GOT3 (cell line): ENCODE results near the gene PSRC1.

ENCODE experiments used
- DNase-seq: peaks from one replicate; lab custom pipeline; 2025; ENCODE audit warnings: mixed read lengths; lab: John Stamatoyannopoulos, UW

PSRC1 gene

DNA sequence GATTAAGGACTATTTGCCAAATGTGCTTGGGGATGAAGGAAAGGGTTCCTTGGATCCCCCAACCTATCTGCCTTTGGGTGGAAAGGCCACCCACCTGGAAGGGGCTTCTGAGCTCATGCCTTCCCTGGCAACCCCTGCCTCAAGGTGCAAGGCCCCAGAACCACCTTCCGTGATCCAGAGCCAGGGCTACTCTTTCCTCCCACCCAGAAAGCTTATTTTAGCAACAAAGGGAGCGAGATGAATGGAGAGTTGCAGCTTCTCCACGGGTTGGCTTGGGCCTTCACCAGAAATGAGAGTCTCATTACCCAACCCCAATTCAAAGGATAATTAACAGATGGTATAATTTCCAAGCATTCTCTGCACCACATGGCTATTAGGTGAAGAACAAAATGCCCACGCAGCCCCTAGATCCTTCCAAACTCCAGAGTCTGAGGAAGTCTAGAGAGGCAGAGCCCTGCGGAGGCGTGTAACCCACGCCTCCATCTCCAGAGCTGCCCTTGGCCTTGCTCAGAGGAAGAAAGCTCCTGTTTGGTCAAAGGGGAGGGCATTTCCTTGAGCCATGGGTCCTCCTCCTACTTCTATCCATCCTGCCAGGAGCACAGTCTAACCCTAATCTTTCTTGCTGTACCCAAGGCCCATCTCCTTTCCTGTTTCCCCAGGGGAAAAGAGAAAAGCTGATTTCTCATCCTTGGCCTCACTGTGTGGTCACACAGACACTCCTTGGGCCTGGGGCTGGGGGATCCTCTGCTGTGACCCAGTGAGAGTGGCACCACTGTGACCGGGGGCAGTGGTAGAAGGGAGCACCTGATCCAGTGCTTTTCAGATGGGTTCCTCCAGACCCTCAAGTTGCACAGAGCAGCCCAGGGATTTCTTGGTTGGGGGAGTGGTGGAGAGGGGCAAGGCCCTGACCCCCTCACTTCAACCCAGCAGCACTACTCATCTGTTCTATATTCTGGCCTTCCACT is 35.3 kb downstream of the PSRC1 start:
- DNase-seq = no peak

GRCh38 chr1:109246141-109246551 is 36.8 kb downstream of the PSRC1 start:
- no peak for DNase-seq

DNA sequence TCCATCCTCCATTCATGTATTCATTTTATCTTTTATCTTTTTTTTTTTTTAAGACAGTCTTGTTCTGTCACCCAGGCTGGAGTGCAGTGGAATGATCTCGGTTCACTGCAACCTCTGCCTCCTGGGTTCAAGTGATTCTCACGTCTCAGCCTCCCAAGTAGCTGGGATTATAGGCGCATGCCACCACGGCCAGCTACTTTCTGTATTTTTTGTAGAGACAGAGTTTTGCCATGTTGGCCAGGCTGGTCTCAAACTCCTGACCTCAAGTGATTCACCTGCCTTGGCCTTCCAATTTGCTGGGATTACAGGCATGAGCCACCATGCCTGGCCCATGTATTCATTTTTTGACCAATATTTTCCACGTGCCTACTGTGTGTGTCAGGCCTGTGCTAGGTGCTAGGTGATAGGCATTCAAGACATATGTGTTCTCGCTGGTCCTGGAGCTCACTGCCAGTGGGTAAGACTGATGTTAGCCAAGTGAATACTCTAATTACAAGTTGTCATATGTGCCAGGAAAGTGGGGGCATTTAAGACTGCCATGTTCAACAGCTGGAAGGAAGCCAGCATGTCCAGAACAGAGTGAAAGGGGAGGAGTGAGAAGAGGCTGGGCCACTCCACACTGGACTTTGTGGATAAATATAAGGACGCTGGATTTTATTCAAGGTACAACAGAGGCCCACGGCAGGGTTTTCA is 38.9 kb downstream of the PSRC1 start:
- DNase-seq = no peak

DNA sequence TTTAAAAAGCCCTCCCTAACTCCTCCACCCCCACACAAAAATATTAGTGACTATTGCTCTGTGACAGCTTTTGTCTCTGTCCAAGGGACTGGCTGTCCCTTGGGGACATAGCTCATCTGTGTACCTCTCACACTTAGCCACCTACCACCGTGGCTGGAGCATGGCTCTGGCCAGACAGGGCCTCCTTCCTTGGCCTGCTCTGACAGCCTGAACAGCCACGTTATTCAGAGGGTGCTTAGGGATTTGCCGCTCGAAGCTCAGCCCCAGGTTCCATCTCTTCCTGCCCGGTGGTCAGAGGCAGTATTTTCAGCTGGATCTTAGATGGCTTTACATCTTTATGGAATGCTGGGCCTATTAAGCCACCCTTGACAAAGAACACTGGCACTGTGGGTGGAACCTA is 39.7 kb downstream of the PSRC1 start:
- no peak for DNase-seq

DNA sequence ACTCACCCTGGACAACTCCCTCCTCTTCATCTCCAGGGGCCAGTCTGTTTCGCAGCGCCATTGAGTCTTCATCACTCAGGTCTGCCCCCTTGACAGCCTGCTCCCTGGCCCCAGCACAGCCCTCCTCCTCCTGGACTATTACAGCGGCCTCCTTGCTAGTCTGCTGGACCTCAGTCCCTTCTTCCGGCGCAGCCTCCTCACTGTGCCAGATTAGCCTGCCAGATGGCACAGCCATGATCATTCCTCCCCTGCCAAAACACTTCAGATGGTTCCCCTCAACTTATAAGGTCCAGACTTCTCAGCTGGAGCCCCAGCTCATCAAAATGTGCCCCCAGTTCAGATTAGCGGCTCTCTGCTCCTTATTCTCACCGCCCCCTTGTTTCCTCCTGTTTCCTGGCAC is 40.6 kb downstream of the PSRC1 start:
- no peak for DNase-seq

DNA sequence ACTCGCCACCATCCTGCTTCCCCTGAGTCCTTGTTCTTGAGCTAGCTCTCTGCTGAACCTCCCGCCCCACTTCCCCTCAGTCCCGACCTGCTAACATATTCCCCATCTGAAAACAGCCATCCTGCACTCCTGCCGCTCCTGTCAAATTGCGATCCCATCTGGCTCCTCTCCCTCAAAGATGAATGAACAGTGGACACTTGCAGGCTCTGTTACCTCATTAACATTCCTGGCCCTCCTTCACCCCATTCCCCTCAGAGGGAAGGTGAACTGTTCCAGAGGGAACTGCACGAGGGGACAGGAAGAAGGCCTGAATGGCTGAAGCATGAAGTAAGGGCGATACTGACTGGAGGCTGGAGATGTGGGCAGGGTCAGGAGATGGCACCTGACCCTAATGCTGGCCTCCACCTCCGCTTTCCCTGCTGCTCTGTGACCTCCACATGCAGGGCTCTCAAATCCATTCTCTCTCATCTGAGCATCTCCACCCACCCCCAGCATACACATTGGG is 41.1 kb downstream of the PSRC1 start:
- DNase-seq = no peak

DNA sequence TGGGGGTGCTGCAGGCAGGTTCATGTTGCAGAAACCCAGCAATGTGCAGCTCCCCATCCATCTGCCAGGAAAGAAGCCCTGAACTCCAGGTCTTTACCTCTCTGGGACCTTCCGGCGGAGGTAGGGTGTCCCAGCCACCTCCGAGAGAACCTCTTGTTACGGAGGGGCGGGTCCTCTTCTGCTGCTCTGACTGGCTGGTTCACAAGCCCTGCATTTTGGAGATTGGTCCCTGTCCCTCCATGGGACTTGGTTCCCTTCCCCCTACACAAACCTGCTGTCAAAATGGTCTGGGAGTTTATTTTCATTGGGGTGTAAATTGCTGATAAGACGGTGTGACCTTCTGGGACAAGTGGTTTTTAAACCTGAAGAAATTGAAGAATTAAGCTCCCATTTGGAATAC is 41.6 kb downstream of the PSRC1 start:
- no peak for DNase-seq

- DNase-seq = peak; percentile 15
Observed at GRCh38 chr1:109240158-109241152, 42.5 kb downstream of the PSRC1 start.

DNA sequence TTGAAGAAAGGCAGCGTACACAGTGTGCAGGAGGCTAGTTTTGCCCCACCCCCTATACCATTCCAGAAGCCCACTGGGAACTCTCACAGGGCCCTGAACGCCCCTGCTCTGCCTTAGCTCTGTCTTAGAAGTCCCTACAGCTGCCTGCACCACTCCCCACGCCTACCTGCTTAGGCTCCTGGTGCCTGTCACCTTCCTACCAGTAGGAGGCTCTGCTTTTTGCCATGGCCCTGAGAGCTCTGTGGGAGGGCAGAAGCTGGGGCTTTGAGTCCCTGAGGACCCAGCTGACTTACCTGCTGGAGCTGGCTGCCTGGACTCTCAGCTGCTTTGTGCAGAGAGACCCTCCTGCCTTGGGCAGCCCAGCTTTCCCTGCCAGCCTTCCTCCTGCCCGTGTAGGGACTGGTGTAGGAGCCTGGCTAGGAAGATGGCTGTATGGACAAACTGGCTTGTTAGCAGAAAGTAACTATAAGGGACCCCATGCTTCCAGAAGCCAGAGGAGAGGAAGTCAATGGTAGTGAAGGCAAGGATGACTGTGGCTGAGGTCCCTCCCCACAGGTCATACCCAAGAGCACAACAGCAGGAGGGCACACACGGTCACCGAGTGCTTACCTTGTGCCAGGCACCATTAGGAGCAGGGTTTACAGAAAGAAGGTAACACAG is 43.4 kb downstream of the PSRC1 start:
- no peak for DNase-seq

GRCh38 chr1:109239047-109239408 is 43.9 kb downstream of the PSRC1 start:
- no peak for DNase-seq

DNA sequence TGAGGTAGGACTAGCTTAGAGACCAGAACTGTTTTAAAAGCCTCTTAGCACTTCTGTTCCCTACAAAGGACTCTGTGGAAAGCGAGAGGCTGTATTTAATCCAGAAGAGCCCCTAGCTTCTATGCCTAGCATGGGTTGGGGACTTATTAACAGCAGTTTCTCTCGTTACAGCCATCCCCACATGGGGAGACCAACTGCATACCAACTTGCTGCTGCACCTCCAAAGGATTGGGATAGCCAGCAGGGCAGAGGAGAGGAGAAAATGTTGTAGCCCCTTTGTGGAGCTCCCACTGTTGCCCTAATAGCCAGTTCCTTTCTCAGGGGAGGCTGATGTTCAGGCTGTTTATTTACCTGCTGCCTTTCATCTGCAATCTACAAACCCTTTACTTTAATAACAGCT is 44.6 kb downstream of the PSRC1 start:
- no peak for DNase-seq

- DNase-seq = no peak
Observed at GRCh38 chr1:109237512-109237911, 45.4 kb downstream of the PSRC1 start.

DNA sequence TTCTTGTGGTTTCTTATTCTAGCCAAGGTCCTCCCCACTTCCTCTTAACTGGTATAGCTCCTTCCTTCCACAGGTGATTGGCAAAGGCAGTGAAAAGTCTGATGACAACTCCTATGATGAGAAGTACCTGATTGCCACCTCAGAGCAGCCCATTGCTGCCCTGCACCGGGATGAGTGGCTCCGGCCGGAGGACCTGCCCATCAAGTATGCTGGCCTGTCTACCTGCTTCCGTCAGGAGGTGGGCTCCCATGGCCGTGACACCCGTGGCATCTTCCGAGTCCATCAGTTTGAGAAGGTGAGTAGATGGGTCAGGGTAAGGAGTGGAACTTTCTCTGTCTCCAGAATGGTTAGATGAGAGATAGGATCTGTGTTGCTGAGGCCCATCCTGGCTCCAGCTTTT is 47.8 kb downstream of the PSRC1 start:
- no peak for DNase-seq

DNA sequence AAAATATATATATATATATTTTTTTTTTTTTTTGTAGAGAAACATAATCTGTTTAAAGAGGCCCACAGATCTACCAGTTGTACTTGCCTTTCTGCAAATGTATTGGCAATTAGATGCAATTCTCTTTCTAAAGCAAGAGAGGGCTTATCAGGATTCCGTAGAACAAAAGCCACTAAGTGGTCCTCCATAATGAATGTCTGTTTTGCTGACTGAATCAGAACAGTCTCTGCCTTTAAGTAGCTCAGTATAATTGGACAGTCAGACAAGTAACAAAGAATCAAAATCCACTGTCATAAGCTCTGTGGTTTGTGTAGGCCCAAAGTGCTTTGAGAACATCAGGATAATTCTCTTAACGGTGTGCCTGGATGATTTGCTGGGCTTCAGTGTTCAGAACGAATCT is 51.9 kb downstream of the PSRC1 start:
- DNase-seq = no peak
